ENCODE results near the gene IL1R2. TPM values are rescaled to one million over a fixed set of nuclear protein-coding genes. Genes with fewer than 3 reads are reported as not detected.

IL1R2 gene
- total RNA-seq, 1 experiment from 2014 or later, result 0.22 TPM

- TF ChIP-seq SMAD3 (CRISPR knock-in tag; IDR thresholded peaks at IDR 0.05; ENCODE audit: borderline replicate concordance), result no peak
- TF ChIP-seq ZNF423 (CRISPR knock-in tag; IDR thresholded peaks at IDR 0.05), result no peak
- no peak for TF ChIP-seq HMGXB4 (CRISPR knock-in tag; IDR thresholded peaks at IDR 0.05)
- no peak for TF ChIP-seq ATF3 (CRISPR knock-in tag; conservative IDR thresholded peaks at IDR 0.05)
Observed at GRCh38 chr2:102052365-102052764, 60.6 kb downstream of the IL1R2 start (continued).

GRCh38 chr2:102053096-102053495 is 61.3 kb downstream of the IL1R2 start:
- DNase-seq (ENCODE audit: low spot score) (no peak), ATAC-seq (no peak)
- Mint-ChIP-seq H3K4me1 (0 out of 2 replicates have a peak, but pooled peaks cover 6% of the 10 kb centered on the region), H3K9me3 (peaks cover under 1% of the 10 kb centered on the region; the same call in 1 of the 2 replicates), H3K27me3 (ENCODE audit: low read depth) (no peaks in the 10 kb centered on the region), H3K36me3 (no peaks in the 10 kb centered on the region), H3K4me3 (no peak overlapping the region), H3K27ac (no peak overlapping the region)
- POLR2A ChIA-PET, result no interaction called here
- CTCF ChIA-PET, result interaction anchor here (1.8 kb wide), 1 partner anchor 33 kb away, joined by 4 read pairs; no protein-coding TSS in a partner anchor
- TF ChIP-seq MAX (CRISPR knock-in tag; IDR thresholded peaks at IDR 0.05) (no peak), ZNF423 (CRISPR knock-in tag; IDR thresholded peaks at IDR 0.05) (no peak), CBFB (CRISPR knock-in tag; IDR thresholded peaks at IDR 0.05; ENCODE audit: low read depth) (no peak), PRDM15 (CRISPR knock-in tag; IDR thresholded peaks at IDR 0.05) (no peak), SOX15 (CRISPR knock-in tag; IDR thresholded peaks at IDR 0.05) (no peak), NR3C1 (CRISPR knock-in tag; conservative IDR thresholded peaks at IDR 0.05; ENCODE audit: low read depth) (no peak), ATF3 (CRISPR knock-in tag; conservative IDR thresholded peaks at IDR 0.05) (no peak), MLX (CRISPR knock-in tag; IDR thresholded peaks at IDR 0.05) (no peak), ZNF281 (CRISPR knock-in tag; IDR thresholded peaks at IDR 0.05) (no peak), AR (CRISPR knock-in tag; IDR thresholded peaks at IDR 0.05) (no peak), FOXK1 (CRISPR knock-in tag; IDR thresholded peaks at IDR 0.05) (no peak), STAT6 (CRISPR knock-in tag; conservative IDR thresholded peaks at IDR 0.05; ENCODE audit: low read depth) (no peak), ZNF121 (CRISPR knock-in tag; IDR thresholded peaks at IDR 0.05) (no peak), FOXJ3 (CRISPR knock-in tag; IDR thresholded peaks at IDR 0.05; ENCODE audit: borderline replicate concordance) (no peak), ZBTB21 (CRISPR knock-in tag; IDR thresholded peaks at IDR 0.05; ENCODE audit: borderline replicate concordance) (no peak)
